HUES64 (cell line): ENCODE results near the gene ARFIP1.

Experiments used
- H3K27ac ChIP-seq: 2 replicates; pipeline ENCODE4 v1.7.0; 2013; ENCODE audit warnings: low read depth, low read length, inconsistent platforms
- H3K27me3 ChIP-seq: 2 replicates; pipeline ENCODE4 v1.6.1; 2013; ENCODE audit warnings: mild to moderate bottlenecking, low read length; ENCODE audit not compliant: insufficient read depth
- H3K36me3 ChIP-seq: 2 replicates; pipeline ENCODE4 v1.6.1; 2013; ENCODE audit warnings: mild to moderate bottlenecking, low read length; ENCODE audit not compliant: insufficient read depth
- H3K4me1 ChIP-seq: 2 replicates; pipeline ENCODE4 v1.6.1; 2013; ENCODE audit warnings: mild to moderate bottlenecking, low read length, moderate library complexity; ENCODE audit not compliant: insufficient read depth
- H3K4me3 ChIP-seq: 2 replicates; pipeline ENCODE4 v1.5.1; 2013; ENCODE audit warnings: mild to moderate bottlenecking, low read length, moderate library complexity
- H3K9ac ChIP-seq: 2 replicates; pipeline ENCODE4 v1.6.1; 2013; ENCODE audit warnings: mild to moderate bottlenecking, low read depth, low read length
- H3K9me3 ChIP-seq: 2 replicates; pipeline ENCODE4 v1.6.1; 2013; ENCODE audit warnings: low read depth, low read length; ENCODE audit not compliant: insufficient read depth
- WGBS: fragments of 150-250, 120-280 bp; methylation state at CpG from one replicate; pipeline ENCODE4 v1.1.7; 2013; ENCODE audit warnings: missing lambda C conversion rate; 5-methylcytosine and 5-hydroxymethylcytosine counted together

Gene ARFIP1

GRCh38 chr4:152786627-152787026 is 6.9 kb downstream of the ARFIP1 start:
- H3K4me3 ChIP-seq, result no peak overlapping the region
- H3K9ac ChIP-seq, result no peak overlapping the region
- 100% methylated on average over 1 of the region's 1 CpG for WGBS

GRCh38 chr4:152795891-152796290 is 16.1 kb downstream of the ARFIP1 start:
- no peak overlapping the region for H3K4me3 ChIP-seq
- H3K27ac ChIP-seq, result no peak overlapping the region
- WGBS, result 100% methylated on average over 2 of the region's 3 CpGs
- H3K9ac ChIP-seq, result no peak overlapping the region
- H3K4me1 ChIP-seq, result peaks cover 8% of the 10 kb centered on the region; the same call in 1 of the 2 replicates
- no peaks in the 10 kb centered on the region for H3K9me3 ChIP-seq
- no peaks in the 10 kb centered on the region for H3K36me3 ChIP-seq
- no peaks in the 10 kb centered on the region for H3K27me3 ChIP-seq

More at GRCh38 chr4:152786627-152787026, 6.9 kb downstream of the ARFIP1 start:
- H3K27ac ChIP-seq, result no peak overlapping the region
- H3K9me3 ChIP-seq, result no peaks in the 10 kb centered on the region
- peaks cover 5% of the 10 kb centered on the region; the same call in 1 of the 2 replicates for H3K36me3 ChIP-seq
- H3K4me1 ChIP-seq, result no peaks in the 10 kb centered on the region
- no peaks in the 10 kb centered on the region for H3K27me3 ChIP-seq

GRCh38 chr4:152803541-152803940 is 23.8 kb downstream of the ARFIP1 start:
- Histone ChIP-seq H3K27me3 (no peaks in the 10 kb centered on the region), H3K9me3 (no peaks in the 10 kb centered on the region; the same call in 1 of the 2 replicates), H3K27ac (no peak overlapping the region), H3K36me3 (no peaks in the 10 kb centered on the region), H3K4me1 (no peaks in the 10 kb centered on the region), H3K4me3 (no peak overlapping the region), H3K9ac (no peak overlapping the region)
- WGBS, result 96% methylated on average over 1 of the region's 1 CpG

- Histone ChIP-seq H3K27ac (no peak overlapping the region), H3K4me3 (no peak overlapping the region), H3K36me3 (no peaks in the 10 kb centered on the region), H3K27me3 (no peaks in the 10 kb centered on the region), H3K9ac (no peak overlapping the region), H3K9me3 (no peaks in the 10 kb centered on the region; the same call in 1 of the 2 replicates), H3K4me1 (peaks cover 10% of the 10 kb centered on the region; the same call in 1 of the 2 replicates)
- WGBS, result 97% methylated on average over 2 of the region's 2 CpGs
Observed at GRCh38 chr4:152805071-152805650, 25.4 kb downstream of the ARFIP1 start.

GRCh38 chr4:152805818-152806217 is 26.1 kb downstream of the ARFIP1 start:
- Histone ChIP-seq H3K9me3 (no peaks in the 10 kb centered on the region; the same call in 1 of the 2 replicates), H3K9ac (no peak overlapping the region), H3K36me3 (no peaks in the 10 kb centered on the region), H3K4me1 (peaks cover 10% of the 10 kb centered on the region; the same call in 1 of the 2 replicates), H3K27me3 (no peaks in the 10 kb centered on the region), H3K27ac (no peak overlapping the region), H3K4me3 (no peak overlapping the region)
- WGBS, result 93% methylated on average over 2 of the region's 2 CpGs

GRCh38 chr4:152806501-152807125 is 26.9 kb downstream of the ARFIP1 start:
- Histone ChIP-seq H3K9me3 (no peaks in the 10 kb centered on the region; the same call in 1 of the 2 replicates), H3K27me3 (no peaks in the 10 kb centered on the region), H3K36me3 (no peaks in the 10 kb centered on the region), H3K27ac (no peak overlapping the region), H3K4me3 (no peak overlapping the region), H3K9ac (no peak overlapping the region), H3K4me1 (peaks cover 10% of the 10 kb centered on the region; the same call in 1 of the 2 replicates)
- 98% methylated on average over 3 of the region's 3 CpGs for WGBS

GRCh38 chr4:152807294-152807829 is 27.6 kb downstream of the ARFIP1 start:
- H3K36me3 ChIP-seq, result no peaks in the 10 kb centered on the region
- no peak overlapping the region for H3K27ac ChIP-seq
- H3K9ac ChIP-seq, result no peak overlapping the region
- no peaks in the 10 kb centered on the region; the same call in 1 of the 2 replicates for H3K9me3 ChIP-seq
- H3K27me3 ChIP-seq, result no peaks in the 10 kb centered on the region
- no peak overlapping the region for H3K4me3 ChIP-seq
- peaks cover 10% of the 10 kb centered on the region; the same call in 1 of the 2 replicates for H3K4me1 ChIP-seq
- WGBS, result 100% methylated on average over 3 of the region's 3 CpGs

GRCh38 chr4:152808670-152809069 is 28.9 kb downstream of the ARFIP1 start:
- H3K9ac ChIP-seq, result no peak overlapping the region
- H3K27me3 ChIP-seq, result no peaks in the 10 kb centered on the region
- peaks cover 5% of the 10 kb centered on the region; the same call in 1 of the 2 replicates for H3K9me3 ChIP-seq
- H3K27ac ChIP-seq, result no peak overlapping the region; the same call in 1 of the 2 replicates
- H3K4me3 ChIP-seq, result no peak overlapping the region
- no peaks in the 10 kb centered on the region for H3K36me3 ChIP-seq
- H3K4me1 ChIP-seq, result peaks cover 10% of the 10 kb centered on the region; the same call in 1 of the 2 replicates
- WGBS, result 55% methylated on average over 8 of the region's 8 CpGs

- WGBS, result 98% methylated on average over 8 of the region's 11 CpGs
- Histone ChIP-seq H3K4me1 (peaks cover 10% of the 10 kb centered on the region; the same call in 1 of the 2 replicates), H3K27ac (no peak overlapping the region), H3K9ac (no peak overlapping the region), H3K36me3 (no peaks in the 10 kb centered on the region), H3K27me3 (no peaks in the 10 kb centered on the region), H3K4me3 (no peak overlapping the region), H3K9me3 (peaks cover 6% of the 10 kb centered on the region; the same call in 1 of the 2 replicates)
Observed at GRCh38 chr4:152810715-152811287, 31.0 kb downstream of the ARFIP1 start.

- peaks cover 6% of the 10 kb centered on the region; the same call in 1 of the 2 replicates for H3K9me3 ChIP-seq
- no peak overlapping the region for H3K27ac ChIP-seq
- no peaks in the 10 kb centered on the region for H3K36me3 ChIP-seq
- no peak overlapping the region for H3K4me3 ChIP-seq
- H3K9ac ChIP-seq, result no peak overlapping the region
- H3K4me1 ChIP-seq, result no peaks in the 10 kb centered on the region
- H3K27me3 ChIP-seq, result no peaks in the 10 kb centered on the region
Observed at GRCh38 chr4:152815078-152815477, 35.3 kb downstream of the ARFIP1 start.

GRCh38 chr4:152817331-152817730 is 37.6 kb downstream of the ARFIP1 start:
- Histone ChIP-seq H3K9me3 (peaks cover 15% of the 10 kb centered on the region; the same call in 1 of the 2 replicates), H3K36me3 (no peaks in the 10 kb centered on the region), H3K9ac (no peak overlapping the region), H3K4me1 (no peaks in the 10 kb centered on the region), H3K4me3 (no peak overlapping the region), H3K27ac (no peak overlapping the region), H3K27me3 (no peaks in the 10 kb centered on the region)
